HG03280 (cell line): ENCODE results near the gene UPF2.

Source experiments
- ATAC-seq: cut with Tn5 transposase; IDR thresholded peaks from one replicate; pipeline ENCODE4 v1.9.1; 2021; ENCODE audit warnings: mild to moderate bottlenecking, moderate library complexity; ENCODE audit not compliant: unreplicated experiment

Gene UPF2

DNA sequence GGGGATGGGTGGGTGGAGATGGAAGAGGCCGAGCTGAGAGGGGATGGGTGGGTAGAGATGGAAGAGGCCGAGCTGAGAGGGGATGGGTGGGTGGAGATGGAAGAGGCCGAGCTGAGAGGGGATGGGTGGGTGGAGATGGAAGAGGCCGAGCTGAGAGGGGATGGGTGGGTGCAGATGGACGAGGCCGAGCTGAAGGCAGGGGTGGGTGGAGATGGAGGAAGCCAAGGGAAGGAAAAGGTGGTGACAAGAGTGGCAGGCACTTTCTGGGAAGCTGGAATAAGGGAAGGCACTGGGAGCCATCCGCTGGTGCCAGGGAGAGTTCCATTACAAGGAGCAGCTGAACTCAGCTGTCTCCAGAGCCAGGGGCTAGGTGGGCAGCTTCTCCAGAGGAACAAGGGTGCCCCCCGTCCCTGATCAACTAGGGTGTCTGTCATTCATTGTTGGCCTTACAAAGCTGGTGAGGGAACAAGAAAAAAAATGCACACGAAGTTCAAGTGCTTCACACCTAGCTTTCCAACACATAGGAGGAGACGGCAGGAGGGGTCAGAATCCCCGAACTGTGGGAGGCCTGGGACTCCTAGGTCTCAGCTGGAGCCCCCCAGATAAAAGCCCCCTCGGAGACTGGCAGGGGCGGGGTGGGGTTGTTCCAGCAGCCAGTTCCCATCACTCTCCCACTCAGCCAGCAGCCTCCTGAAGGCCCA lies 157.0 kb downstream of the UPF2 start:
- ATAC-seq: no peak

DNA sequence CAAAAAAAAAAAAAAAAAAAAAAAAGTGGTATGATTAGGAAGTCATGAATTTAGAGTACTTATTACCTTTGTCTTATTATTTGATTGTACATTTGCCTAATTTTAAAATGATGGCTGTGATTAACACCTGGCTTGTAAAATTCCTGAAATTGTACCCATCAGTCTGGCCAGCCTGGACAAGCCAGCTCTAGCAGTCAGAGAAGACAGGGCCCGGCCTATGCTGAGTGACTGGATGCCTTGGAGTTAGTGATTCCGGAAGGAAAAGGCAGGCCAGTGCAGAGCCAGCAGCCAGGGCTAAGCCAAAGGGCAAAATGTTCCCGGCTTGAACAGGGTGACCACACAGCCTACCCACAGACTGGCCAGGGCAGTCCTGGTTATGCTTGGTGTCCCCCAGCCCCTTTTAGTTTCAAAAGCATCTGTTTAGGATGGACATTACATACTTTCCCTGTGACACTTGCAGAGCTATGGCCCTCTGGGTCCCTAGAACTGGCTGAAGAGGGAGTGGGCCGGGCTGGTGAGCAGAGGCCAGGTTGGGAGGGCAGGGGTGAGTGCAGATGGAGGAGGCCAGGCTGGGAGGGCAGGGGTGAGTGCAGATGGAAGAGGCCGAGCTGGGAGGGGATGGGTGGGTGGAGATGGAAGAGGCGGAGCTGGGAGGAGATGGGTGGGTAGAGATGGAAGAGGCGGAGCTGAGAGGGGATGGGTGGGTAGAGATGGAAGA lies 157.7 kb downstream of the UPF2 start:
- ATAC-seq: no peak

DNA sequence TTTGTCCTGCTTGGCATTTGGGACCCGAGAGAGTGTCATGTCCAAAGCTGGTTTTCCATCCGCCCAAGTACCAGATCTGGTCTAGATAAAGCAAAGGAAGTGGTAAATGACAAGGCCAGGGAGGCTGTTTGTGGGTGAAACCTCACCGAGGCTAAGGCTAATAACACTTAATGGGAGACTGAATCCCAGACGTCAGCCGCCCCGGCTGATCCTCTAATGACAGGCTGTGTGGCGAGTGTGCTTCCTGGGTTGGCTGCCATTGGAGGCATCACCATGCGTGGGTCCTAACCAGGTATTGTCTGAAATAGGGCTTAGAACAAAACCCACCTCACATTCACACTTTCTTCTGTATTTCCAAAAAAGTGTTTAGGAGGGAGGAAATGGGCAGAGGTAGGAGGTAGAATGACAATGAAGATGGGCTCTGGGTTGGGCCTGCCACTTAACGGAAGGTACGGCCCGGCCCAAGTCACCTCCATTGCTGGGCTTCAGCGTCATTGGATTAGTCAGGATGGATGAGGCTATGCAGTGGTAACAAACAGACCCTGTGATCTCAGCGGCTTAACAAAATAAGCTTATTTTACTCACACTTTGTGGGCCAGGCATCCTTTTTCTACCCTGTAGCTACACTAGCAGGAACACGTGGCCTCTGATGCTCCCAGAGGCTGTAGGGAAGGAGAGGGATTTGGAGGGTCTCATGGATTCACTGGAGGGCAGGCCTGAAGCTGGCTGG lies 159.8 kb downstream of the UPF2 start:
- ATAC-seq: no peak

DNA sequence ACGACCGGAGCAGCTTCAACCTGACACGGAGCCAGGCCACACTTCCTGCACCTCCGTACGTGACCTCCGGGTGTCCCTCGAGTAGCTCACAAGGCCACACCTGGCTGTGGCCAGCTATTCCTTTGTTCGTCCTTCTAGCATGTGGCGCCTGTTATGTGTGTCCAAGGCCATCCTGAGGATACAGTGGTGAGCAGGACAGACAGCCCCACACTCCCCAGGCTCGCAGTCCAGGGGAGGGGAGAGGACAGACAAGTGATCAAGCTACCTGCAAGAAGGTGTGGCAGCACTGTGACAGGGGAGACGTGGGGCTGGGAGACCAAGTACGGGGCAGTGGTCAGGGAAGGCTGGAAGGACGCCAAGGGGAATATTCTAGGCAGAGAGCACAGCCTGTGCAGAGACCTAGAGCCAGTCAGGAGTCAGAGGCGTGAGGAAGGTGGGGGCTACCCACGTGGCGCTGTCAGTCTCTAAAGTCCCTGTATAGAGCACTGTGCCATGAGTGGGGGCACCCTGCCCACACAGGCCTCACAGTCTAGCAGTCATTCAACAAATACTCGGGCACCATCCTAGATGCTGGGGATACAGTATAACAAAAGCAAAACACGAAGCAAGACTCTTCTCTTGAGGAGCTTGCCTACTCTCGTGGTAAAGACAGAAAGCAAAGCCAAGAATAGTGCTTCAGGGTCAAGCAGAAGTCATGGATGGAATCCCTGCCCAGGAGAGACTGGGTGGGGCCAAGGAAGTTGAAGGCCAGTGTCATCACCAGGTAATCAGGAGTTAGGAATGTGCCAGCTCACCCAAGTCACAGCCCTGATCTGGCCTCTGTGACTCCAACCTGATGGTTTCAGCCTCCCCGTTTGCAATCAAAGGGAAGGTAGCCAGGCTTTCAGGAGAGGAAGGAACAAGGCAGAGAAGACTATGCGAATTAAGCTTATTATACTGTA lies 160.9 kb downstream of the UPF2 start:
- no peak for ATAC-seq

DNA sequence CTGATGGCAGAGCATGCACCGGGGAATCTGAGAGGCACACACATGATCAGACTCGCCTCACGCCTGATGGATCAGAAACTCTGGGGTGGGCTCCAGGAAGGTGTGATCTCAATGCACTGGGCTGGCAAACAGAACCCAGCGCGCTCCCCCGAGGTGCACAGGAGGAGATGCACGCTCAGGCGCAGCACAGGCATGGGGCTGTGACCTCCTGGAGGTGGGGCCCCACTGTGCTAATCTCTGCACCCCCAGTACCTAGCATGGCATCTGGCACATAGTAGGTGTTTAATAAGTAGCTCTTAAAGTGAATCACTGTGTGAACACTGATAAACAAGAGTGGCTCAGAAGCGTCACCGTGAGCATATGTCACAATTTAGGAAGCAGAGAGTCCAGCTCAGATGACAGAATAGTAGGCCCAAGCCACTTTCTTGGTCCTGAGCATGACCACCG lies 161.6 kb downstream of the UPF2 start:
- ATAC-seq: no peak

DNA sequence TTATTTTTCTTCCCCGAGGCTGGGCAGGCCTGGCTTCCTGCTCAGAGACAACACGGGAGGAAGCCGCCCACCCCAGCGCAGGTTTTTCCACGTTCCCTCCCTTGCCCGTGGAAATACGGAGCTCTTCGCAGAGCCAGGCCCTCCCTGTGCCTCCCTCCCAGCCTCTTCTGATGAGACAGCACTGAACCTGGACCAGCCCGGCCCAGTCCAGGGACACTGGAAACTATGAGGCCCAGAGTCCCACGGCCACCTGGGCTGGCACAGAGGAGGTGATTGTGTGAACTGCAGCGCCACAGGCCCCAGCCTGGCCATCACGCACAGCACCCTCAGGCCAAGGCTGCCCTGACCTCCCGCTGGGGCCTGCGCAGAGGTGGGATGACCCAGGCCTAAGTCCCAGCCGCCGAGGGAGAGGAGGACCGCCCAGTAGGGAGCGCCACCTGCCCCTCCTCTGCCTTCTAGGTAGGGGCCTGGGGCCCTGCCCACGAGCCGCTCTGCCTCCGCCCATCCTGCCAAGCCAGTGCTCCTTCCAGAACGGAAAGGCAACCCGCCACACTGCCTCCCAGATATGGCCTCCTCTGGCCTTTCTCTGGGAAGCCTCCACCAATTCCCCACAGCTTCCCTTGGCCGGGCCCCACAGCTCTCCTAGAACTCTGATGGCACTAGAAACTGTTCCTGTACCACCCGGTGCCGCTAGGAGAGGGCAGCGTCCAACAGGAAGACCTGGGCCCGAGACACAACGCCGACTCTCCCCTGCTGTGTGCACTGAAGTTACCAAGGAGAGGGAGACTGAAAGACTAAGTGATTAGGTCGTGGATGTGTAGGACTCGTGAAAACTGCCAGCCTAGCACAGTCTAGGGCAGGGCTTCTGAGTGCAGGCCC lies 162.2 kb downstream of the UPF2 start:
- ATAC-seq: no peak

DNA sequence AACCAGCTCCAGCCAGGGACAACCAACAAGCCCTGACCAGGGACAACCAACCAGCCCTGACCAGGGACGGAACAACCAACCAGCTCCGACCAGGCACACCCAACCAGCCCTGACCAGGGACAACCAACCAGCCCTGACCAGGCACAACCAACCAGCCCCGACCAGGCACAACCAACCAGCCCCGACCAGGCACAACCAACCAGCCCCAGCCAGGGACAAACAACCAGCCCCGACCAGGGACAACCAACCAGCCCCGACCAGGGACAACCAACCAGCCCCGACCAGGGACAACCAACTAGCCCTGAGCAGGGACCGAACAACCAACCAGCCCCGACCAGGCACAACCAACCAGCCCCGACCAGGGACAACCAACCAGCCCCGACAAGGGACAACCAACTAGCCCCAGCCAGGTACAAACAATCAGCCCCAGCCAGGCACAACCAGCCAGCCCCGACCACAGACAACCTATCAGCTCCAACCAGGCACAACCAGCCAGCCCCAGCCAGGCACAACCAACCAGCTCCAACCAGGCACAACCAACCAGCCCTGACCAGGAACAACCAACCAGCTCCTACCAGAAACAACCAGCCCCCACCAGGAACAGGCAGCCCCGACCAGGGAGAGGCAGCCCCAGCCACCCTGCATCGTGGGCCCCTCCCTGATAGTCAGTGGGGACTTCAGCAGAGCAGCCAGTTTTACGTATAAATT lies 163.1 kb downstream of the UPF2 start:
- ATAC-seq: no peak

DNA sequence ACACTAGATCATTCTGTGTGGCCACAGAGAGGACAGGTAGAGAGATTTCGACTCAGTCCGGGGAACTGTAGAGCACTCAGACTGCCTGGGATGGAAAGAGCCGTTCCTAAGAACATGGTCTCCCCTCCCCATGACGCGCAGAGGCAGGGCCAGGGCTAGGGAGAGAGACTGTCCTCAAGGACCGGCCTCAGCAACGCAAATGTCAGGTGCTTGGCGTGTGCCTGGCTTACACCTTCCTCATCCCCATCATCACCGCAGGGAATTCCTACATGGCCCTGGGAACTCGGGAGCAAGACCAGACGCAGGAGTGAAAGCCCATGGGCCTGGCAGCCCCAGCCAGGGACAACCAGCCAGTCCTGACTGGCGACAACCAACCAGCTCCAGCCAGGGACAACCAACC lies 163.8 kb downstream of the UPF2 start:
- ATAC-seq: no peak

DNA sequence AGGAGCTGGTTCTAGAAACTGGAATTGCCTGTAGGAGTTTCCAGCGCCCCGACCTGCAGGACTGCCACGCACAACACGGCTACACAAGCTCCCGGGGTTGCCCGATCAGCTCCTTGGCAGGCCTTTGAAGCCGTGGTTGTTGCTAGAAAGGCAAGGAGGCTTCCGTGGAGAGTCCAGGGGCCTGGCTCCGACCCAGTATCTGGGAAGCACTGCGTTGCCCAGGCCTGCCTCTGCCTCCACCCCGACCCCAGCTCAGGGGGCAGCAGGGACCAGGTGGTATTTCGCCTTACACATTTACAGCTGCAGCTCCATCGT lies 165.1 kb downstream of the UPF2 start:
- ATAC-seq: no peak

DNA sequence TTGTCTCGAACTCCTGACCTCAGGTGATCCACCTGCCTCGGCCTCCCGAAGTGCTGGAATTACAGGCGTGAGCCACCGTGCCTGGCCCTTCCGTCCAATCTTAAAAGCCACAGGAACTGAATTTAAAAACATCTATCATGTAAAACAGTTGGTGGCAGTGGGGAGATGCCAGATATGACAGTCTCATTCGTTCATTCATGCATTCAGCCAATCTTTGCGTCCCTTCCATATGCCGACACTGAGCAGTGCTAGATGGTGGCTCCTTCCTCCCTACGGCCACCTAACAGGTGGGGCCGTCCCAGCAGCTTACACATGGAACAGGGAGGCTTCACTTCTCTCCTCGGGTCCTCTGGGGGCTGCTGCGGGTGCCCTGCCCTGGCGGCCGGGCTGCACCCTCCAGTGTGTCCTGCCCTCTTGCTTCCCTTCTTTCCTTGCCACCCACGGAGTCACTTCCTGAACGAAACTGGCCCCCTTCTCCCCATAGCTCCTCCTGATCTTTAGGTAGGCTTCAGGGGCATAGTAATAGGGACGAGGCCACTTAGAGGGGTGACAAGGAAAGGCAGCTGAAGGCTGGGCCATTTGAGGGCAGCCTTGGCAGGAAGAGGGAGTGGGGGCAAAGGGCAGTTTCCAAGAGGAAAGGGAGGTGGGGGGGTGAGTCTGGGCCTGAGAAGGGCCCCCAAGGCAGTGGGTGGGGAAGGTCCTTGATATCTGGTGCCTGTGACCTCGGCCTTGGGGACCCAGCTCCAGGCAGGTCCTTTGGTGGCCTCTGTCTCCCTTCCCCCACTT lies 165.6 kb downstream of the UPF2 start:
- no peak for ATAC-seq

DNA sequence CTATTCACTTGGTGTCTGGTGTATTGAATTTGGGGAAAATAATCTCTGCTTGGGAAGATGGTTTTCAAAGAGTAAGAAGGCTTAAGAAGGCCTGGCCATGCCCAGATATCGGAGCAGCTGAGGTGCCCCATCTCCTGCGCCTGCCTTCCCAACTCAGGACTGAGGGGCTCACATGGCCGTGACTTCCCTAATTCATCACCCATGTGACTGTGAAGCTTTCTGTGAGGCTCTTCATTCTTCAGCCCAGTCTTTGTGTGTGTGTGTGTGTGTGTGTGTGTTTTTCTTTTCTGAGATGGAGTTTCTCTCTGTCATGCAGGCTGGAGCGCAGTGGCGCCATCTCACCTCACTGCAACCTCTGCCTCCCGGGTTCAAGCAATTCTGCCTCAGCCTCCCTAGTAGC lies 166.3 kb downstream of the UPF2 start:
- no peak for ATAC-seq

DNA sequence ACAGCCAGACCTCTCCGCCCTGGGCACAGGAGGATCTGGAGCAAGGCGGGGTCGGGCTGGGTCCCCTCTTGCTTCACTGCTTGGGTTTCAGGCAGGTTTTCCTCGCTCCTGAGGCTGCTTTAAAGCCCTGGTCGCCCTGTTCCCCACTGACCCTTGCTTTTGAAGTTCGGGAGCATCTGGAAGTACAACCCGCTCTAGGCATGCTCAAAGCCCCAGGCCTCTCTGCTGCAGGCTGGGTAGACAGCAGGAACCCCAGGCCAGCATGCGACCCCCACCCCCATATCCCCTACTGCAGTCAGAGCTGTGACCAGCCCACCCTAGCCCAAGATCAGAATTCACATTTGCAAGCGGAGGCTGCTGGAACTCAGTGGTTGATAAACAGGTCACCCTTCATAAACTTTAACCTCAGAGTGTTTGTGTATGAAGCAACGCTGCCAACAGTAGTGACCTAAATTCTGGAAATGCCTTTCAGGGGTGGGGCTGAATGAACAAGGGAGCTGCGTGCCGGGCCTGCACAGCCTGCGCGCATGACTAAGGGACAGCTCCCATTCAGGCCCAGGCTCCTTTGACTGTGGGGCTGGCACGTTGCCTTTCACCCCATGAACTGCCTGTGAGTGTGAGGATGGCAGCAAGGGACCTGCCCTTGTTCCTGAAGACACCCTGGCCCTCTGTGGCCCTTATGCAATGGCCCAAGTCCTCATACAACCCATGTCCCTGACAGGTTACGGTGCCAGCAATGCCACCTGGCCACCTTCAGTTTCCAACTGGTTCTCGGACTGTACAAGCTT lies 166.9 kb downstream of the UPF2 start:
- ATAC-seq: no peak

DNA sequence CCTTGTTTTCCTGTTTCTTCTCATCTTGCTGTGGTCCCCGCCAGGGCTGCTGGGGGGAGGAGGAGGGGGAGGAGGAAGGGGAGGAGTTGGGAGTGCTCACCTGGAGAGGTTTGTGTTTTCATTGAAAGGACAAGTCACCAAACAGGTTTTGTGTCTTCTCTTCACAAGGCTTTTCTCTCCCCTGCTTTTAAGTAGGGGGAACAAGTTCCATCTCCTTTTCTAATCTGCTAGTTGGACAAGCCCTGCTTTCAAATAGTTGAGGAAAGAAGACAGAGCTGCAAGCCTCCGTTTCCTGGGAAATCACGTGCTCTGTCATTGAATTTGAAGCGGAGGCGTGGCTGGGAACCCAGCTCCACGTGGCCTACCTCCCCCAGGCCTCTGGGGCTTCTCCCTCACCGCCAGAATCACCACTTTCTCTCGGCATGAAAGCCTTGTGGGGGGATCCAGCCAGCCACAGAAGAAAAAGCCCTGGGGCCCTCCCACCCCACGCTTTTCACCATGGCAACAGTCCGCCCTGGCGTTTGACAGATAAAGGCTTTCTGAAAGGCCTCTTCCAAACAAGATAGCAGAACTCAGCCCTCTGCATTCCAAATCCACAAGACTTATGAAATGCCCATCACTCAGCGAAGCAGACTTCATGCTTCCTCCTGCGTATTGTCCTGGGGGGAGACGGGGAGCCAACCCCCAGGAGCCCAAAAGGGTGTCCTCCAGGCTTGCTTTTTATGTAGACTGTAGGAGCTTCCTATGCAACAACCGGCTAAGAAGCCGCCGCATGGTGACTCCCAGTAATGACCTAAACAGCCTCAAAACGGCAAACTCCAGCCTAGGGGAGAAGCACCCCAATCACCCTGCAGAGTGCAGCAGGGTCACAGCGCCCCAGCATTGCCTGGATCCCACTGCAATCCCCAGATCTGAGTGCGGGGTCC lies 167.8 kb downstream of the UPF2 start:
- no peak for ATAC-seq

DNA sequence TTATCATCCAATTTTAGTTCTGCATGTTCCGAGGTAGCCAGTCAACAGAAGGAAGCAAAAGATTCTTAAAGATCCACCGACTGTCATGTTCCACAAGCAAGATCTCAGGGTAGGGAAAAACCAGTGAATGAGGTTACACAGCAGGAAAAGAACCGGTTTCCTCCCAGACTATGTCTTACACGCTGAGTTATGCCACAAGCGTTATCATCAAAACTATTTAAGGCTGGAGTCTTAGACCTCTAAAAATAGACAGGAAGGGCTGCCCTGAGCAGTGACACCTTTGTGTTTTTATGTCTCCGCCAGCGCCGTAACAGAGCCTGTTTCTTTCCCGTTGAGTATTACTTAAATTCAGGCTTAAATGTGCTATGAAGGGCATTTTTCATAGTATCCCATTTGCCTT lies 171.1 kb downstream of the UPF2 start:
- ATAC-seq: no peak

DNA sequence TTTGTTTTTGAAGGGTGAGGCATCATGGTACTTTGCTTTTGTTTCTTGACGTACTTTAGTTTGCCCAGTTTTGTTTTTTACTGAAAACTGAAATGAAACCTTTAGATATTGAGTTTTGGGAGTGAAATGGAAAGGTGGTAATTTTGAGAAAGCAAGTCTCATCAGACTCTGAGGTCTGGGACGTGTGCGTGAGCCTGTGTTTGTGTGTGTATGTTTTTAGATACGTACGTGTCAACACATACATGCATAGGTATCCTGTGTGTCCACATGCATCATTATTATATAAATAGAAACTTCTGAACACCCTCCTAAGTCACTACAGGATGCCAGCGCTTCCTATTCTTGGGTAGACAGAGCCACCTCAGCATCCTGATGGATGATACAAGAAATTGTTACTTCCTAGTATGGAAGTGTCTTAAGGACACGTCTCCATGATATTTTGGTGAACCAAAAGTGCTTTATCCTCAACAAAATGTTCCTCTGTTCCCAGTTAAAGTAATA lies 171.7 kb downstream of the UPF2 start:
- ATAC-seq: no peak

DNA sequence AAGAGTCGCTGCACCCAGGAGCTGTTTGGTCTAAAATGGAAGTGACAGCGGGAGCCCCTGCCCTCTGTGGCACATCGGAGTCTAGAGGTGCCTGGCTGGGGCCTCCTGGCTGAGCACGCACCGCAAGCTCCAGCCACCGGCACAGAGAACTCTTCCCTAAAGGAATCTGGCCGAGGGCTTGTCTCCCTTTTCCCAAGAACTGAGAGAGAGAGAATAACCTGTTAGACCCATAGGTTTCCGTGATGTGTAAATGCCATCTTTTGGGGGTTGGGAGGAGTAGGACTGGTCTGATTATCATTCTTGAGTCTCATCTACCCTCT lies 172.2 kb downstream of the UPF2 start:
- no peak for ATAC-seq
